ENCODE data around the gene SSR3. TPM values are rescaled to one million over a fixed set of nuclear protein-coding genes. Genes with fewer than 3 reads are reported as not detected.

SSR3 gene
- total and polyA plus RNA-seq, 9 donors, result 81.2 to 120 (median 96.4) TPM

- no peak for DNase-seq
- WGBS (ENCODE audit: insufficient coverage), result no CpG with 5 or more reads among the region's 5 CpGs
- no peaks in the 10 kb centered on the region for H3K9me3 ChIP-seq (replicated peaks; ENCODE audit: control insufficient read depth, low read depth, low read length)
- no peaks in the 10 kb centered on the region for H3K4me1 ChIP-seq (ENCODE audit: control insufficient read depth, insufficient read depth, low read length)
- no peak overlapping the region for H3K27ac ChIP-seq (ENCODE audit: low read length)
- no peaks in the 10 kb centered on the region for H3K27me3 ChIP-seq (ENCODE audit: control insufficient read depth, insufficient read depth, low read length)
- no peak overlapping the region for H3K4me3 ChIP-seq (ENCODE audit: low read length)
- H3K36me3 ChIP-seq (ENCODE audit: control insufficient read depth, insufficient read depth, low read length), result no peaks in the 10 kb centered on the region
Measured at GRCh38 chr3:156498307-156498706, 56.6 kb downstream of the SSR3 start.

- no peak for DNase-seq
- no peaks in the 10 kb centered on the region for H3K9me3 ChIP-seq (replicated peaks; ENCODE audit: control insufficient read depth, low read depth, low read length)
- H3K27me3 ChIP-seq (ENCODE audit: control insufficient read depth, insufficient read depth, low read length), result no peaks in the 10 kb centered on the region
- no CpG with 5 or more reads among the region's 1 CpG for WGBS (ENCODE audit: insufficient coverage)
- no peaks in the 10 kb centered on the region for H3K36me3 ChIP-seq (ENCODE audit: control insufficient read depth, insufficient read depth, low read length)
- no peak overlapping the region for H3K27ac ChIP-seq (ENCODE audit: low read length)
- H3K4me1 ChIP-seq (ENCODE audit: control insufficient read depth, insufficient read depth, low read length), result no peaks in the 10 kb centered on the region
- H3K4me3 ChIP-seq (ENCODE audit: low read length), result no peak overlapping the region
Measured at GRCh38 chr3:156497326-156497725, 57.6 kb downstream of the SSR3 start.

- Histone ChIP-seq H3K36me3 (ENCODE audit: control insufficient read depth, insufficient read depth, low read length) (no peaks in the 10 kb centered on the region), H3K9me3 (replicated peaks; ENCODE audit: control insufficient read depth, low read depth, low read length) (no peaks in the 10 kb centered on the region), H3K4me3 (ENCODE audit: low read length) (no peak overlapping the region), H3K27me3 (ENCODE audit: control insufficient read depth, insufficient read depth, low read length) (no peaks in the 10 kb centered on the region), H3K27ac (ENCODE audit: low read length) (no peak overlapping the region), H3K4me1 (ENCODE audit: control insufficient read depth, insufficient read depth, low read length) (no peaks in the 10 kb centered on the region)
- no CpG with 5 or more reads among the region's 1 CpG for WGBS (ENCODE audit: insufficient coverage)
- no peak for DNase-seq
Measured at GRCh38 chr3:156495816-156496215, 59.1 kb downstream of the SSR3 start.

- H3K27ac ChIP-seq (ENCODE audit: low read length), result no peak overlapping the region
- no CpG with 5 or more reads among the region's 3 CpGs for WGBS (ENCODE audit: insufficient coverage)
Measured at GRCh38 chr3:156493887-156494286, 61.0 kb downstream of the SSR3 start.

GRCh38 chr3:156492801-156493261 lies 62.1 kb downstream of the SSR3 start:
- H3K27ac ChIP-seq (ENCODE audit: low read length), result no peak overlapping the region
- H3K4me1 ChIP-seq (ENCODE audit: control insufficient read depth, insufficient read depth, low read length), result no peaks in the 10 kb centered on the region
- no peaks in the 10 kb centered on the region for H3K27me3 ChIP-seq (ENCODE audit: control insufficient read depth, insufficient read depth, low read length)
- no CpG with 5 or more reads among the region's 3 CpGs for WGBS (ENCODE audit: insufficient coverage)
- no peaks in the 10 kb centered on the region for H3K9me3 ChIP-seq (replicated peaks; ENCODE audit: control insufficient read depth, low read depth, low read length)
- H3K4me3 ChIP-seq (ENCODE audit: low read length), result no peak overlapping the region
- no peak for DNase-seq
- no peaks in the 10 kb centered on the region for H3K36me3 ChIP-seq (ENCODE audit: control insufficient read depth, insufficient read depth, low read length)

More at GRCh38 chr3:156493887-156494286, 61.0 kb downstream of the SSR3 start:
- no peaks in the 10 kb centered on the region for H3K4me1 ChIP-seq (ENCODE audit: control insufficient read depth, insufficient read depth, low read length)
- DNase-seq, result no peak
- no peaks in the 10 kb centered on the region for H3K36me3 ChIP-seq (ENCODE audit: control insufficient read depth, insufficient read depth, low read length)
- no peaks in the 10 kb centered on the region for H3K27me3 ChIP-seq (ENCODE audit: control insufficient read depth, insufficient read depth, low read length)
- no peaks in the 10 kb centered on the region for H3K9me3 ChIP-seq (replicated peaks; ENCODE audit: control insufficient read depth, low read depth, low read length)
- no peak overlapping the region for H3K4me3 ChIP-seq (ENCODE audit: low read length)

GRCh38 chr3:156491192-156491591 lies 63.7 kb downstream of the SSR3 start:
- no peak overlapping the region for H3K27ac ChIP-seq (ENCODE audit: low read length)
- no peaks in the 10 kb centered on the region for H3K9me3 ChIP-seq (replicated peaks; ENCODE audit: control insufficient read depth, low read depth, low read length)
- no peaks in the 10 kb centered on the region for H3K27me3 ChIP-seq (ENCODE audit: control insufficient read depth, insufficient read depth, low read length)
- no peak overlapping the region for H3K4me3 ChIP-seq (ENCODE audit: low read length)
- no peaks in the 10 kb centered on the region for H3K36me3 ChIP-seq (ENCODE audit: control insufficient read depth, insufficient read depth, low read length)
- no peak for DNase-seq
- no peaks in the 10 kb centered on the region for H3K4me1 ChIP-seq (ENCODE audit: control insufficient read depth, insufficient read depth, low read length)
- WGBS (ENCODE audit: insufficient coverage), result 73% methylated on average over 2 of the region's 3 CpGs

Other genes starting within 250 kb of the SSR3 start
- gene TIPARP, start 119.5 kb upstream of the SSR3 start, total RNA-seq, result 11.5 TPM
- 10 to 100 TPM in 2 of 8 donors, 1 to 10 TPM in 6; 5.1 to 10.8 (median 7.2) TPM for gene TIPARP, start 119.5 kb upstream of the SSR3 start, polyA plus RNA-seq (ENCODE audit: insufficient read depth in 1 of 8, insufficient read length in 8 of 8, low replicate concordance in 1 of 8)